ENCODE results near the gene PRDM2.
A peak's percentile ranks its signal among the peaks of the same experiment; 100 is the strongest.

Gene PRDM2

GRCh38 chr1:13723810-13724209 is 23.8 kb downstream of the PRDM2 start:
- H3K4me1 Mint-ChIP-seq, result peaks cover 15% of the 10 kb centered on the region
- no peak for TF ChIP-seq CTCF (IDR thresholded peaks at IDR 0.05; ENCODE audit: unreplicated experiment in 3 of 3)
- no peaks in the 10 kb centered on the region for H3K9me3 Mint-ChIP-seq
- peaks cover 4% of the 10 kb centered on the region for H3K36me3 Mint-ChIP-seq (ENCODE audit: low read depth)
- no peak overlapping the region for H3K27ac Mint-ChIP-seq
- H3K27me3 Mint-ChIP-seq (ENCODE audit: low read depth), result no peaks in the 10 kb centered on the region
- no peak overlapping the region for H3K4me3 Mint-ChIP-seq

- Mint-ChIP-seq H3K27ac (peak overlapping the region in 1 of 3 experiments; percentile 1), H3K4me3 (no peak overlapping the region), H3K4me1 (peaks cover 33% of the 10 kb centered on the region), H3K36me3 (ENCODE audit: low read depth) (peaks cover 4% of the 10 kb centered on the region), H3K9me3 (no peaks in the 10 kb centered on the region), H3K27me3 (ENCODE audit: low read depth) (no peaks in the 10 kb centered on the region)
- TF ChIP-seq CTCF (IDR thresholded peaks at IDR 0.05; ENCODE audit: unreplicated experiment in 3 of 3), result peak; percentile 17 to 41 (median 39)
Measured at GRCh38 chr1:13725714-13726175, 25.8 kb downstream of the PRDM2 start.

- no peaks in the 10 kb centered on the region for H3K9me3 Mint-ChIP-seq
- H3K27ac Mint-ChIP-seq, result peak overlapping the region; percentile 36 to 84 (median 82)
- H3K4me1 Mint-ChIP-seq, result peaks cover 51% of the 10 kb centered on the region
- H3K27me3 Mint-ChIP-seq (ENCODE audit: low read depth), result no peaks in the 10 kb centered on the region
- TF ChIP-seq CTCF (IDR thresholded peaks at IDR 0.05; ENCODE audit: unreplicated experiment in 3 of 3), result no peak
- peaks cover 7% of the 10 kb centered on the region for H3K36me3 Mint-ChIP-seq (ENCODE audit: low read depth)
- no peak overlapping the region for H3K4me3 Mint-ChIP-seq
Measured at GRCh38 chr1:13728091-13728715, 28.2 kb downstream of the PRDM2 start.

GRCh38 chr1:13730291-13730690 is 30.3 kb downstream of the PRDM2 start:
- TF ChIP-seq CTCF (IDR thresholded peaks at IDR 0.05; ENCODE audit: unreplicated experiment in 3 of 3), result no peak
- H3K27me3 Mint-ChIP-seq (ENCODE audit: low read depth), result no peaks in the 10 kb centered on the region
- H3K9me3 Mint-ChIP-seq, result no peaks in the 10 kb centered on the region
- H3K4me3 Mint-ChIP-seq, result no peak overlapping the region
- peaks cover 11% of the 10 kb centered on the region for H3K36me3 Mint-ChIP-seq (ENCODE audit: low read depth)
- H3K27ac Mint-ChIP-seq, result peak overlapping the region in 1 of 3 experiments; percentile 82
- peaks cover 60% of the 10 kb centered on the region for H3K4me1 Mint-ChIP-seq

GRCh38 chr1:13730751-13731482 is 30.9 kb downstream of the PRDM2 start:
- no peak for TF ChIP-seq CTCF (IDR thresholded peaks at IDR 0.05; ENCODE audit: unreplicated experiment in 3 of 3)
- H3K9me3 Mint-ChIP-seq, result no peaks in the 10 kb centered on the region

More at GRCh38 chr1:13730751-13731482, 30.9 kb downstream of the PRDM2 start:
- H3K27ac Mint-ChIP-seq, result peak overlapping the region in 1 of 3 experiments; percentile 45
- peaks cover 11% of the 10 kb centered on the region for H3K36me3 Mint-ChIP-seq (ENCODE audit: low read depth)
- no peaks in the 10 kb centered on the region for H3K27me3 Mint-ChIP-seq (ENCODE audit: low read depth)
- H3K4me3 Mint-ChIP-seq, result no peak overlapping the region
- H3K4me1 Mint-ChIP-seq, result peaks cover 60% of the 10 kb centered on the region

Measured in nephron (organoid).